ENCODE results near the gene EFL1. TPM values are rescaled to one million over a fixed set of nuclear protein-coding genes. Genes with fewer than 3 reads are reported as not detected.

The EFL1 gene
- total RNA-seq, 2 donors from 2014 or later = 42.0 to 59.1 TPM

GRCh38 chr15:82103468-82103867, 159.1 kb downstream of the EFL1 start:
- Mint-ChIP-seq H3K4me3 (no peak overlapping the region), H3K36me3 (ENCODE audit: low read depth) (no peaks in the 10 kb centered on the region), H3K27ac (no peak overlapping the region), H3K27me3 (ENCODE audit: insufficient read depth) (no peaks in the 10 kb centered on the region), H3K4me1 (peaks cover 12% of the 10 kb centered on the region), H3K9me3 (no peaks in the 10 kb centered on the region)
- Histone ChIP-seq H3K9me3 (ENCODE audit: control insufficient read depth, low read length) (no peaks in the 10 kb centered on the region), H3K27ac (ENCODE audit: low read depth, low read length) (no peak overlapping the region), H3K27me3 (ENCODE audit: control insufficient read depth, insufficient read depth, low read length, poor library complexity, severe bottlenecking) (no peaks in the 10 kb centered on the region), H3K36me3 (ENCODE audit: control insufficient read depth, insufficient read depth, low read length) (no peaks in the 10 kb centered on the region), H3K4me1 (ENCODE audit: control insufficient read depth, insufficient read depth, low read length) (no peaks in the 10 kb centered on the region), H3K4me3 (ENCODE audit: low read length) (no peak overlapping the region), H3K9ac (ENCODE audit: extremely low read depth, low read length, poor library complexity, severe bottlenecking) (no peak overlapping the region)
- 83 to 98% methylated on average over 3 to 6 of the region's 6 CpGs for WGBS, 2 experiments (ENCODE audit: insufficient coverage in 1 of 2, insufficient read length in 1 of 2)
- DNase-seq = no peak
- TF ChIP-seq, protein P1, sequence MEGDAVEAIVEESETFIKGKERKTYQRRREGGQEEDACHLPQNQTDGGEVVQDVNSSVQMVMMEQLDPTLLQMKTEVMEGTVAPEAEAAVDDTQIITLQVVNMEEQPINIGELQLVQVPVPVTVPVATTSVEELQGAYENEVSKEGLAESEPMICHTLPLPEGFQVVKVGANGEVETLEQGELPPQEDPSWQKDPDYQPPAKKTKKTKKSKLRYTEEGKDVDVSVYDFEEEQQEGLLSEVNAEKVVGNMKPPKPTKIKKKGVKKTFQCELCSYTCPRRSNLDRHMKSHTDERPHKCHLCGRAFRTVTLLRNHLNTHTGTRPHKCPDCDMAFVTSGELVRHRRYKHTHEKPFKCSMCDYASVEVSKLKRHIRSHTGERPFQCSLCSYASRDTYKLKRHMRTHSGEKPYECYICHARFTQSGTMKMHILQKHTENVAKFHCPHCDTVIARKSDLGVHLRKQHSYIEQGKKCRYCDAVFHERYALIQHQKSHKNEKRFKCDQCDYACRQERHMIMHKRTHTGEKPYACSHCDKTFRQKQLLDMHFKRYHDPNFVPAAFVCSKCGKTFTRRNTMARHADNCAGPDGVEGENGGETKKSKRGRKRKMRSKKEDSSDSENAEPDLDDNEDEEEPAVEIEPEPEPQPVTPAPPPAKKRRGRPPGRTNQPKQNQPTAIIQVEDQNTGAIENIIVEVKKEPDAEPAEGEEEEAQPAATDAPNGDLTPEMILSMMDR (conservative IDR thresholded peaks at IDR 0.05) = peak; percentile 48

DNA sequence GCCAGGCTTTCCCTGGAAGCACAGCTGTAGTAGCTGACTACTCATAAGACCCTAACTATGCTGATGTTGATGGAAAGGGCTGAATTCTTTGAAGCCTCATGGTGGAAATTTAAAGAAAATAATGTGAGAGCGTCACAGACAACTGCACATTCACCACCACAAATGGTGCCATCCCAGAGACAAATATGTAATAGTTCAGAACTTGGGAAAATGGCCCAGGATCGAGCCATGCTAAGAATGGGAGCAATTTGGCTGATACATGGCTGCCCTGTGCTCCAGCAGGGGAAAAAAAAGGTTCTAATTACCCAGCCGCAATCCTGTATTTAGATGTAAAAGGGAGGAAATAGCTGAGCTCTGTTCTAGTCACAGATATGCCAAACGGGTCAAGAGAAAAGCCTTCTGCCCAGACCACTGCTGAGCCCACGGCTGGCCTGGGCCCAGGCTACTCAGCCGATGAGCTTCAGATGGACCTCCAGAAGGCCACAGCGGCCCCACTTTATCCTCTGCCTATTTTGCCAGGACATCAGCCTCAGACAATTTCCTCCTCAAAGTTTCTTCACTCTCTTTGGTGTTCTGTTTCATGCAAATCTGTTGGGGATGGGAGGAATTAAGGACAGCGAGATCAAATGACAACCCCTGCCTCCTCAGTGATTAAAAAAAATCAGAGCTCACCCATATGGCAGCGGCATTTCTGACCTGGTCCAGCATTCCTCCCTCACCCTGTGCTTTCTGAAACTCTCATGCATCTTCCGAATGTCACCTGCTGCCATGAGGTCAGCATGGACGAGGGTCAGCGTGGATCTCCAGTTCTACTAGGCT, 162.2 kb downstream of the EFL1 start:
- Mint-ChIP-seq H3K27ac (no peak overlapping the region), H3K4me3 (no peak overlapping the region), H3K4me1 (peaks cover 12% of the 10 kb centered on the region), H3K36me3 (ENCODE audit: low read depth) (no peaks in the 10 kb centered on the region), H3K9me3 (no peaks in the 10 kb centered on the region), H3K27me3 (ENCODE audit: insufficient read depth) (no peaks in the 10 kb centered on the region)
- H3K9me3 ChIP-seq (ENCODE audit: control insufficient read depth, low read length) = no peaks in the 10 kb centered on the region
- no peaks in the 10 kb centered on the region for H3K4me1 ChIP-seq (ENCODE audit: control insufficient read depth, insufficient read depth, low read length)
- 62 to 71% methylated on average over 8 to 12 of the region's 12 CpGs for WGBS, 2 experiments (ENCODE audit: insufficient coverage in 1 of 2, insufficient read length in 1 of 2)
- H3K4me3 ChIP-seq (ENCODE audit: low read length) = no peak overlapping the region
- H3K9ac ChIP-seq (ENCODE audit: extremely low read depth, low read length, poor library complexity, severe bottlenecking) = no peak overlapping the region
- DNase-seq = no peak
- no peaks in the 10 kb centered on the region for H3K27me3 ChIP-seq (ENCODE audit: control insufficient read depth, insufficient read depth, low read length, poor library complexity, severe bottlenecking)
- no peak overlapping the region for H3K27ac ChIP-seq (ENCODE audit: low read depth, low read length)
- TF ChIP-seq, protein P1 (conservative IDR thresholded peaks at IDR 0.05) = no peak
- no peaks in the 10 kb centered on the region for H3K36me3 ChIP-seq (ENCODE audit: control insufficient read depth, insufficient read depth, low read length)

DNA sequence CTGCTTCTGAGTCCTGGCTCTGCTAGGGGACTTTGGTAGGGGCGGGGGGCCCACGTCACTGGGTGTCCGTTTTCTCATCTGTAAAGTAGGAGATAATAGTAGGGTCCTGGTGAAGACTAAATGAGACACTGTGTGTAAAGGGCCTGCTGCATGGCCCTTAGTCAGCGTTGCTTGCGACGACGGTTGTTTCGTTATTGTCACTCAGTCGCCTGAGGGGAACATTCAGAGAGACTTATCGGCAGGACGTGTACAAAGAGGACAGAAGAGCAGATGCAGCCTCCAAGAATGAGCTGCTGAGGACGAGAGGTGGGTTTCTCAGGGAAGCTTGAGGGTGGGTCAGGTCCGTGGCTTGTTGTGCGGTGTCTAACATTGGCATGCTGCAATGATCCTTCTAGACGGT, 163.9 kb downstream of the EFL1 start:
- Histone ChIP-seq H3K4me1 (ENCODE audit: control insufficient read depth, insufficient read depth, low read length) (no peaks in the 10 kb centered on the region), H3K27me3 (ENCODE audit: control insufficient read depth, insufficient read depth, low read length, poor library complexity, severe bottlenecking) (no peaks in the 10 kb centered on the region), H3K9me3 (ENCODE audit: control insufficient read depth, low read length) (no peaks in the 10 kb centered on the region), H3K9ac (ENCODE audit: extremely low read depth, low read length, poor library complexity, severe bottlenecking) (no peak overlapping the region), H3K4me3 (ENCODE audit: low read length) (no peak overlapping the region), H3K27ac (ENCODE audit: low read depth, low read length) (no peak overlapping the region), H3K36me3 (ENCODE audit: control insufficient read depth, insufficient read depth, low read length) (no peaks in the 10 kb centered on the region)
- peaks cover 10% of the 10 kb centered on the region for H3K4me1 Mint-ChIP-seq
- no peak overlapping the region for H3K4me3 Mint-ChIP-seq
- TF ChIP-seq, protein P1 (conservative IDR thresholded peaks at IDR 0.05) = no peak
- H3K27ac Mint-ChIP-seq = no peak overlapping the region
- WGBS, 2 experiments (ENCODE audit: insufficient coverage in 1 of 2, insufficient read length in 1 of 2) = 95 to 97% methylated on average over 12 to 15 of the region's 15 CpGs
- no peak for DNase-seq
- H3K9me3 Mint-ChIP-seq = no peaks in the 10 kb centered on the region
- peaks cover 1% of the 10 kb centered on the region for H3K27me3 Mint-ChIP-seq (ENCODE audit: insufficient read depth)
- H3K36me3 Mint-ChIP-seq (ENCODE audit: low read depth) = no peaks in the 10 kb centered on the region
